ENCODE data around the gene URI1.

The URI1 gene

GRCh38 chr19:30065680-30066606, 123.9 kb downstream of the URI1 start:
- H3K36me3 Mint-ChIP-seq (ENCODE audit: low read depth): no peaks in the 10 kb centered on the region
- no peak overlapping the region for H3K4me3 Mint-ChIP-seq
- H3K4me1 Mint-ChIP-seq (ENCODE audit: low read depth): no peaks in the 10 kb centered on the region
- no peak overlapping the region for H3K27ac Mint-ChIP-seq
- H3K27me3 Mint-ChIP-seq: no peaks in the 10 kb centered on the region
- intact Hi-C loops (cut with micrococcal nuclease): no loop called here
- H3K9me3 Mint-ChIP-seq: peaks cover 11% of the 10 kb centered on the region

Measured in dendritic cell treated with granulocyte-macrophage colony-stimulating factor and Interleukin-4, amounts not matched to agents 40 ng/mL and 50 ng/mL, for 4 days (primary cell).